ENCODE results near the gene ANGEL2. TPM values are rescaled to one million over a fixed set of nuclear protein-coding genes. Genes with fewer than 3 reads are reported as not detected.

ANGEL2 gene
- total RNA-seq, 1 experiment from 2014 or later, result 25.5 TPM

- ChIA-PET CTCF (no interaction called here), POLR2A (no interaction called here), RAD21 (ENCODE audit: low non-redundant PET in 1 of 2, low total read pairs in 2 of 2, uncharacterized antibody in 2 of 2, unreplicated experiment in 2 of 2) (no interaction called here)
- Histone ChIP-seq H2AFZ (ENCODE audit: low read depth, low read length, poor library complexity, severe bottlenecking) (no peak overlapping the region), H3K4me1 (ENCODE audit: control insufficient read depth in 1 of 2, insufficient read depth in 2 of 2, low read length in 2 of 2) (peaks cover 2 to 13% of the 10 kb centered on the region in 2 experiments; a peak in 3 of 4 replicates), H3K27me3 (ENCODE audit: insufficient read depth, low read length) (no peaks in the 10 kb centered on the region), H3K9ac (ENCODE audit: low read length) (no peak overlapping the region), H3K27ac (ENCODE audit: low read depth, low read length) (no peak overlapping the region), H3K36me3 (ENCODE audit: control insufficient read depth in 1 of 2, insufficient read depth in 2 of 2, low read length in 2 of 2) (0 out of 4 replicates have a peak, but pooled peaks cover 0 to 2% of the 10 kb centered on the region in 2 experiments), H3K79me2 (ENCODE audit: insufficient read depth, low read length) (no peaks in the 10 kb centered on the region), H3K4me3 (replicated peaks in 1 of 2; ENCODE audit: low read depth in 1 of 2, low read length in 2 of 2) (no peak overlapping the region), H3K4me2 (ENCODE audit: low read length) (no peak overlapping the region), H3K9me2 (ENCODE audit: insufficient read depth) (no peaks in the 10 kb centered on the region), H3K9me3 (ENCODE audit: control insufficient read depth in 1 of 2, insufficient read depth in 1 of 2, low read depth in 1 of 2, low read length in 2 of 2) (no peaks in the 10 kb centered on the region), H4K20me1 (ENCODE audit: insufficient read depth) (no peaks in the 10 kb centered on the region)
- TF ChIP-seq EGR1 (IDR thresholded peaks at IDR 0.05; ENCODE audit: low read depth) (no peak), CBX3 (IDR thresholded peaks at IDR 0.05; ENCODE audit: low read depth) (no peak), EZH2phosphoT487 (IDR thresholded peaks at IDR 0.05; ENCODE audit: borderline replicate concordance) (no peak), TCF7L2 (IDR thresholded peaks at IDR 0.05; ENCODE audit: borderline replicate concordance, extremely low read depth, insufficient read depth, insufficient read length) (no peak), ZNF274 (IDR thresholded peaks at IDR 0.05; ENCODE audit: low read depth, low read length) (no peak), SIN3A (IDR thresholded peaks at IDR 0.05; ENCODE audit: low read depth) (no peak), YY1 (IDR thresholded peaks at IDR 0.05; ENCODE audit: extremely low read depth, insufficient replicate concordance, low read depth, low read length) (no peak), SRF (IDR thresholded peaks at IDR 0.05; ENCODE audit: low read depth) (no peak), POLR2AphosphoS5 (IDR thresholded peaks at IDR 0.05; ENCODE audit: low read depth, low read length) (no peak), ELF1 (IDR thresholded peaks at IDR 0.05; ENCODE audit: borderline replicate concordance, low read depth) (no peak)
- TF ChIP-seq, protein P1, sequence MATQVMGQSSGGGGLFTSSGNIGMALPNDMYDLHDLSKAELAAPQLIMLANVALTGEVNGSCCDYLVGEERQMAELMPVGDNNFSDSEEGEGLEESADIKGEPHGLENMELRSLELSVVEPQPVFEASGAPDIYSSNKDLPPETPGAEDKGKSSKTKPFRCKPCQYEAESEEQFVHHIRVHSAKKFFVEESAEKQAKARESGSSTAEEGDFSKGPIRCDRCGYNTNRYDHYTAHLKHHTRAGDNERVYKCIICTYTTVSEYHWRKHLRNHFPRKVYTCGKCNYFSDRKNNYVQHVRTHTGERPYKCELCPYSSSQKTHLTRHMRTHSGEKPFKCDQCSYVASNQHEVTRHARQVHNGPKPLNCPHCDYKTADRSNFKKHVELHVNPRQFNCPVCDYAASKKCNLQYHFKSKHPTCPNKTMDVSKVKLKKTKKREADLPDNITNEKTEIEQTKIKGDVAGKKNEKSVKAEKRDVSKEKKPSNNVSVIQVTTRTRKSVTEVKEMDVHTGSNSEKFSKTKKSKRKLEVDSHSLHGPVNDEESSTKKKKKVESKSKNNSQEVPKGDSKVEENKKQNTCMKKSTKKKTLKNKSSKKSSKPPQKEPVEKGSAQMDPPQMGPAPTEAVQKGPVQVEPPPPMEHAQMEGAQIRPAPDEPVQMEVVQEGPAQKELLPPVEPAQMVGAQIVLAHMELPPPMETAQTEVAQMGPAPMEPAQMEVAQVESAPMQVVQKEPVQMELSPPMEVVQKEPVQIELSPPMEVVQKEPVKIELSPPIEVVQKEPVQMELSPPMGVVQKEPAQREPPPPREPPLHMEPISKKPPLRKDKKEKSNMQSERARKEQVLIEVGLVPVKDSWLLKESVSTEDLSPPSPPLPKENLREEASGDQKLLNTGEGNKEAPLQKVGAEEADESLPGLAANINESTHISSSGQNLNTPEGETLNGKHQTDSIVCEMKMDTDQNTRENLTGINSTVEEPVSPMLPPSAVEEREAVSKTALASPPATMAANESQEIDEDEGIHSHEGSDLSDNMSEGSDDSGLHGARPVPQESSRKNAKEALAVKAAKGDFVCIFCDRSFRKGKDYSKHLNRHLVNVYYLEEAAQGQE (IDR thresholded peaks at IDR 0.05; ENCODE audit: low read depth), result no peak
- DNase-seq (ENCODE audit: low read depth, low spot score), result no peak
- intact Hi-C loops (cut with micrococcal nuclease), result no loop called here
- ATAC-seq, result no peak
- BruUV-seq (replicated peaks), result no TSS peak
Observed at GRCh38 chr1:212951947-212952640, 63.6 kb downstream of the ANGEL2 start.

Measured in HCT116 (cell line).